ENCODE results near the gene SYTL3.

Gene SYTL3

GRCh38 chr6:158756977-158757752 is 107.3 kb downstream of the SYTL3 start:
- no peak for DNase-seq (ENCODE audit: low read depth in 2 of 2, low spot score in 1 of 2)

GRCh38 chr6:158757753-158758090 is 107.9 kb downstream of the SYTL3 start:
- DNase-seq (ENCODE audit: low read depth in 2 of 2, low spot score in 1 of 2): no peak

- no peak for DNase-seq (ENCODE audit: low read depth in 2 of 2, low spot score in 1 of 2)
Observed at GRCh38 chr6:158758451-158758860, 108.6 kb downstream of the SYTL3 start.

GRCh38 chr6:158758941-158759479 is 109.2 kb downstream of the SYTL3 start:
- DNase-seq (ENCODE audit: low read depth in 2 of 2, low spot score in 1 of 2): no peak

- no peak for DNase-seq (ENCODE audit: low read depth in 2 of 2, low spot score in 1 of 2)
Observed at GRCh38 chr6:158759966-158760617, 110.2 kb downstream of the SYTL3 start.

- DNase-seq (ENCODE audit: low read depth in 2 of 2, low spot score in 1 of 2): no peak
Observed at GRCh38 chr6:158760618-158761250, 110.9 kb downstream of the SYTL3 start.

- no peak for DNase-seq (ENCODE audit: low read depth in 2 of 2, low spot score in 1 of 2)
Observed at GRCh38 chr6:158761746-158762145, 111.9 kb downstream of the SYTL3 start.

- no peak for DNase-seq (ENCODE audit: low read depth in 2 of 2, low spot score in 1 of 2)
Observed at GRCh38 chr6:158762787-158763433, 113.1 kb downstream of the SYTL3 start.

GRCh38 chr6:158763434-158764182 is 113.8 kb downstream of the SYTL3 start:
- no peak for DNase-seq (ENCODE audit: low read depth in 2 of 2, low spot score in 1 of 2)

GRCh38 chr6:158764183-158764849 is 114.5 kb downstream of the SYTL3 start:
- no peak for DNase-seq (ENCODE audit: low read depth in 2 of 2, low spot score in 1 of 2)

- DNase-seq (ENCODE audit: low read depth in 2 of 2, low spot score in 1 of 2): no peak
Observed at GRCh38 chr6:158764926-158765325, 115.1 kb downstream of the SYTL3 start.

GRCh38 chr6:158765499-158766068 is 115.7 kb downstream of the SYTL3 start:
- no peak for DNase-seq (ENCODE audit: low read depth in 2 of 2, low spot score in 1 of 2)

- DNase-seq (ENCODE audit: low read depth in 2 of 2, low spot score in 1 of 2): no peak
Observed at GRCh38 chr6:158766621-158767455, 117.0 kb downstream of the SYTL3 start.

- no peak for DNase-seq (ENCODE audit: low read depth in 2 of 2, low spot score in 1 of 2)
Observed at GRCh38 chr6:158767709-158768108, 117.9 kb downstream of the SYTL3 start.

- DNase-seq (ENCODE audit: low read depth in 2 of 2, low spot score in 1 of 2): no peak
Observed at GRCh38 chr6:158768436-158768835, 118.6 kb downstream of the SYTL3 start.

- no peak for DNase-seq (ENCODE audit: low read depth in 2 of 2, low spot score in 1 of 2)
Observed at GRCh38 chr6:158769234-158769770, 119.4 kb downstream of the SYTL3 start.

- DNase-seq (ENCODE audit: low read depth in 2 of 2, low spot score in 1 of 2): no peak
Observed at GRCh38 chr6:158769771-158770432, 120.0 kb downstream of the SYTL3 start.

All from stimulated activated CD8-positive, alpha-beta memory T cell treated with anti-CD3 and anti-CD28 coated beads, Interleukin-4, amount 100 ng/mL, for 1 hour (primary cell).